Coronary artery (tissue), 2 donors: ENCODE results near the gene CASP6.

Experiments used
- DNase-seq: peaks from one replicate; pipeline ENCODE4 v3.0.0-alpha.2; 2017; ENCODE audit warnings: low spot score
- H3K27ac ChIP-seq, 2 donors: fragments of 200-600 bp; sonication (generic); one replicate each; pipeline ENCODE4 v1.5.1; 2016 to 2019
- H3K4me3 ChIP-seq: fragments of 200-600 bp; sonication (generic); 2 replicates; pipeline ENCODE4 v1.5.1; 2016; ENCODE audit warnings: mild to moderate bottlenecking, moderate library complexity
- CTCF ChIP-seq: fragments of 200-600 bp; sonication (generic); IDR thresholded peaks from one replicate; pipeline ENCODE4 v1.5.1; 2019; ENCODE audit warnings: antibody characterized with exemption

The CASP6 gene

GRCh38 chr4:109640644-109641043 is 62.6 kb downstream of the CASP6 start:
- H3K4me3 ChIP-seq: no peak overlapping the region
- no peak for DNase-seq
- H3K27ac ChIP-seq: no peak overlapping the region
- no peak for TF ChIP-seq CTCF
